Hindlimb muscle (tissue), 1 donor: ENCODE results near the gene MCF2L. TPM values are rescaled to one million over a fixed set of nuclear protein-coding genes. Genes with fewer than 3 reads are reported as not detected.

Experiments used
- DNase-seq: peaks from one replicate; pipeline ENCODE4 v3.0.0-alpha.2; 2013
- polyA plus RNA-seq: library from polyadenylated mRNA; unstranded; fragments of 120-200 nt; gene quantifications from one replicate; pipeline ENCODE4 v1.2.1, GENCODE V29; 2013; ENCODE audit not compliant: insufficient read length

Gene MCF2L
- polyA plus RNA-seq, 1 donor, result 23.3 TPM

GRCh38 chr13:113129921-113130750, 161.1 kb downstream of the MCF2L start:
- no peak for DNase-seq

GRCh38 chr13:113135281-113135760, 166.3 kb downstream of the MCF2L start:
- no peak for DNase-seq

- no peak for DNase-seq
Measured at GRCh38 chr13:113137691-113138298, 168.8 kb downstream of the MCF2L start.

- DNase-seq, result no peak
Measured at GRCh38 chr13:113138792-113139551, 170.0 kb downstream of the MCF2L start.

- no peak for DNase-seq
Measured at GRCh38 chr13:113139577-113139976, 170.6 kb downstream of the MCF2L start.

- no peak for DNase-seq
Measured at GRCh38 chr13:113140677-113141600, 171.9 kb downstream of the MCF2L start.

- DNase-seq, result no peak
Measured at GRCh38 chr13:113141601-113141970, 172.6 kb downstream of the MCF2L start.

GRCh38 chr13:113142876-113143275, 173.9 kb downstream of the MCF2L start:
- no peak for DNase-seq

- no peak for DNase-seq
Measured at GRCh38 chr13:113143466-113144254, 174.6 kb downstream of the MCF2L start.

- no peak for DNase-seq
Measured at GRCh38 chr13:113144255-113144629, 175.2 kb downstream of the MCF2L start.

- no peak for DNase-seq
Measured at GRCh38 chr13:113145496-113145895, 176.5 kb downstream of the MCF2L start.

- no peak for DNase-seq
Measured at GRCh38 chr13:113145911-113146598, 177.0 kb downstream of the MCF2L start.

- no peak for DNase-seq
Measured at GRCh38 chr13:113146750-113147149, 177.7 kb downstream of the MCF2L start.

GRCh38 chr13:113147206-113147605, 178.2 kb downstream of the MCF2L start:
- no peak for DNase-seq

- DNase-seq, result no peak
Measured at GRCh38 chr13:113148407-113148806, 179.4 kb downstream of the MCF2L start.

- DNase-seq, result no peak
Measured at GRCh38 chr13:113148940-113149503, 180.0 kb downstream of the MCF2L start.
